ENCODE results near the gene CHRNB2.
A peak's percentile ranks its signal among the peaks of the same experiment; 100 is the strongest.

CHRNB2 gene

DNA sequence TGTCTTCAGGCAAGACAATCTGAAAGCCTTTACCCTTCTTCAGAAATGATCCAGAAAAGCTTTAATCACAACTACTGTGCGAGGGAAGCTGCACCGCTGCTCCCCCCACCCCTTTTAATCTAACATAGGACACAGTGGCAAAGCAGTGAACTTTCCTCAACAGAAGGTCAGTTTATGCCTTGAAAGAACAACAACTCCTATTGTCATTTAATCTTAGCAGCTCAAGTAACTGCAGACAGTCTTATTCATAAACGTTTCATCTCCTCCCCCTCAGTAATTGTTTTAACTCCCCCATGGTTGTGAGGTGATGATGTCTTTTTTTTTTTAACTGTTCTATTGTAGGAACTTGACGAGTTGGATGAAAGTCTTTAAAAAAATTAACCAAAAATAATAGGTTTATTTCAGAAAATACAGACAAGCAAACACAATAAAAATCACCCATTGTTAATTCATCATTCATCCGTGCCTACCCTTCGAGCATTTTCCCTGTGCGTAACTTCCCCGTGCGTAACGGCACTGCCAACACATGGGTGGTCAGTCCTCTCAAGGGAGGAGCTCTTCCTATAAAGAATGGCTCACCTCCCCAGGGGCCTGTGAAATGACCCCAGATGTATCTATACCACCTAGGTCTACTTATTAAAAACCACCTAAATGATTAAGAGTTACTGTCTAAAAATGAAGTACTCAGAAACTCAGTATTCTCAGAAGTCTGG, 43.7 kb downstream of the CHRNB2 start:
- DNase-seq (ENCODE audit: low spot score), result no peak

DNA sequence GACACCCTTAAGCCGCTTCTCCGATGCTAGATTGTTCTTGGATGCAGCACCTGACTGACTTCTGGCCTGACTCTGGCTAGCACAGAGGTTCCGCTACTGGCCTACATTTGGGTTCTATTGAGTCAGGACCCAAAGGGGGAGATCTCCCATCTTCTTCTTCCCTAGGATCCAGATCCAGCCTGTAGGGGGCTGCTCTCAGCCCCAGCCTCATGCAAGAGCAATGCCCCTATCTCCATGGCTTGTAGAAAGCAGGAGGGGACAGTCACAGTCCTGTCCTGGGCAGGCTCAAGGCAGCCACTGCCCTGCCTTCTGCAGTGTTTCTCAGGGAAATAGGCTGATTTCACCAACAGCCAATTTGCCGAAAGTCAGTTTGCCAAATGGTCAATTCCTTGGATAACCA, 46.7 kb downstream of the CHRNB2 start:
- peak; percentile 22 for DNase-seq (ENCODE audit: low spot score)

GRCh38 chr1:154614901-154615300, 47.3 kb downstream of the CHRNB2 start:
- no peak for DNase-seq (ENCODE audit: low spot score)

GRCh38 chr1:154615411-154615810, 47.8 kb downstream of the CHRNB2 start:
- DNase-seq (ENCODE audit: low spot score), result no peak

- DNase-seq (ENCODE audit: low spot score), result no peak
Measured at GRCh38 chr1:154616659-154617345, 49.2 kb downstream of the CHRNB2 start.

GRCh38 chr1:154619181-154619948, 51.8 kb downstream of the CHRNB2 start:
- DNase-seq (ENCODE audit: low spot score), result no peak

DNA sequence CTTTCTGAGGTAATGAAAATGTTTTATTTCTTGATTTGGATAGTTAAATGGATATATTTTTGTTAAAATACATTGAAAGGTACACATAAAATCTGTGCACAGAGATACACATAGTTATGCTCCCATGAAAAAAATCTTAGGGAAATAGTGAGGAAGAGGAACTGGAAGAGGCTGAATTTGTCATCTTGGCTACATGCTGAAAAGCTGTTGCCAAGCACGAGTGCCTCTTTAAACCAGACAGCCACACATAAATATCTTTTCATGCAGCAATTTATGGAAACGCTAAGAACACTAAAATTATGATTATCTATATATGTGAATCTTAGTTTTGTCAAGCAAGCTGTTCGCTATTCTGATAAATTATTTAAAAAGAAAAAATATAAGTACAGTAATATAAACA, 53.2 kb downstream of the CHRNB2 start:
- no peak for DNase-seq (ENCODE audit: low spot score)

DNA sequence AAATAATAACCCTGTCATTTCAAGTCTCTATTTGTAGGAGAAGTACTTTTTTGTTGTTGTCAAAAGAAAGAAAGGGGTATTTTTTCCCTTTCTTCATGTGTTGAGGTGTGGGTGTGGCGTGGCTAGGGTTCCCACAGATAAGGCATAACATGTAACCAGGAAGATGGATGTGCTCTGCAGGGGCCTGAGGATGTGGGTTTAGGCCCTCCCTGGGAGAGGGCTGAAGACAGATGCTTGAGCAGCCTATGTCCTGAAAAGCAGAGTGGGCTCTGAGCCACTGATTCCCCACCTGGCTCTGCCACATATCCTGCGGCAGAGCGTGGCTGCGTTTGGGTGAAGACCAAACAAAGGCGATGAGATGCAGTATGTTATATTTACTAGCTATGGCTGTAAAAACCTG, 54.3 kb downstream of the CHRNB2 start:
- no peak for DNase-seq (ENCODE audit: low spot score)

DNA sequence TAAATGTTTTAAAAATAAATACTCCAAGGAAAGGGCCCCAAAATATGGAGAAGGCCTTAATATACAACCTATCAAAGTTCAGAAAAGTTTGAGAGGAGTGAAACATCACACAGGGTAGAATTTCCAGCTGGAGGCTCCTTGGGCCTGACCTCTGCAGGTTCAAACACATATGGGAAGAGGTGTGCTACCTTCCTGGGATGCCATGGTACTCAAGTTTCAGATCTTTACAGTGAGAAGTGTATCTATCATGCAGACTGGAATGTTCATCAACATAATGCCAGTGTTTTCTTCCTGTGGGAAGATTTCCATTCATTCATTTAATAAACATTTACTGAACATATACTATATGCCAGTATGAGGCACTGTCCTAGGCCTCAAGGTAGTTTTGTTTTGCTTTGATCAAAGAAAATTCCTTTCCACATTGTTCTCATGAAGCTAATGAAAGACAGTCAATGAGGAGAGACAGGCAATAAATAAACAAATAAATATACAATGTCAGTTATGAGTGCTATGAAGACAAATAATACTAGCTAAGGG, 55.0 kb downstream of the CHRNB2 start:
- DNase-seq (ENCODE audit: low spot score), result no peak

GRCh38 chr1:154623358-154623757, 55.8 kb downstream of the CHRNB2 start:
- no peak for DNase-seq (ENCODE audit: low spot score)

- no peak for DNase-seq (ENCODE audit: low spot score)
Measured at GRCh38 chr1:154624746-154625643, 57.4 kb downstream of the CHRNB2 start.

GRCh38 chr1:154626456-154627256, 59.1 kb downstream of the CHRNB2 start:
- DNase-seq (ENCODE audit: low spot score), result no peak

- peak; percentile 91 for DNase-seq (ENCODE audit: low spot score)
Measured at GRCh38 chr1:154627257-154628120, 59.9 kb downstream of the CHRNB2 start.

DNA sequence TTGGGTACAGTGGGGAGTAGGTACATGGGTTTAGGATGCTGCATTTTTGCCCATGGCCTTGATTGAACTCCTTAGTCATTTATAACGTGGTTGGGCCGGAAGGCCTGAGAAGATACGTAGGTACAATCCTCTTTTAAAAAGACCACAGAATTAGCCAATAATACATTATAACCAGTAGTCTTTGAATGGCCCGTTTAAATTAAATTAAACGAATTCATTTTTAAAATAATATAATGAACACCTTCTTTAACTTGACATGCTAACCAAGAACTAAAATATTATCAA, 60.5 kb downstream of the CHRNB2 start:
- DNase-seq (ENCODE audit: low spot score), result no peak

- no peak for DNase-seq (ENCODE audit: low spot score)
Measured at GRCh38 chr1:154629061-154629674, 61.6 kb downstream of the CHRNB2 start.

All from iPS-NIHi11 (cell line).